Naive thymus-derived CD4-positive, alpha-beta T cell (primary cell): ENCODE data around the gene PKIB. TPM values are rescaled to one million over a fixed set of nuclear protein-coding genes. Genes with fewer than 3 reads are reported as not detected.

ENCODE experiments used
- ATAC-seq: fragments of 150-1000 bp; cut with Tn5 transposase; 2 replicates; pipeline ENCODE4 v1.10.0; 2021; ENCODE audit warnings: mild to moderate bottlenecking, moderate library complexity
- CTCF ChIA-PET: fragments of 350-600 bp; sonication (Branson Sonifier 250); formaldehyde crosslinking; loops from one replicate; lab custom pipeline; 2021; ENCODE audit warnings: antibody characterized with exemption; lab: Charles Lee
- POLR2A ChIA-PET: fragments of 350-600 bp; sonication (Branson Sonifier 250); formaldehyde crosslinking; loops from one replicate; lab custom pipeline; 2021; ENCODE audit warnings: antibody characterized with exemption, inconsistent platforms; lab: Charles Lee
- DNase-seq, 9 donors: peaks; one replicate each; pipeline versions ENCODE4 v3.0.0 to v3.0.0-alpha.2; 2020 to 2022; ENCODE audit warnings: mixed read lengths in 1 of 9
- H3K27ac ChIP-seq: one replicate; pipeline ENCODE4 v1.7.0; 2013; ENCODE audit warnings: mild to moderate bottlenecking, low read depth, low read length, moderate library complexity
- H3K27me3 ChIP-seq, 2 donors: one replicate each; pipeline ENCODE4 v1.7.0; 2013; ENCODE audit warnings: low read length in 2 of 2, mild to moderate bottlenecking in 2 of 2, moderate library complexity in 2 of 2; ENCODE audit not compliant: control insufficient read depth in 2 of 2, insufficient read depth in 2 of 2
- H3K36me3 ChIP-seq, 3 experiments: 1 replicate in 2 of 3; 2 replicates in 1 of 3; pipeline ENCODE4 v1.7.0; 2013; ENCODE audit warnings: low read length in 3 of 3, mild to moderate bottlenecking in 3 of 3, moderate library complexity in 1 of 3; ENCODE audit not compliant: insufficient read depth in 3 of 3, control insufficient read depth in 2 of 3
- H3K4me1 ChIP-seq, 2 donors: one replicate each; pipeline ENCODE4 v1.7.0; 2013; ENCODE audit warnings: low read length in 2 of 2, mild to moderate bottlenecking in 2 of 2, moderate library complexity in 1 of 2; ENCODE audit not compliant: control insufficient read depth in 2 of 2, insufficient read depth in 2 of 2
- H3K4me3 ChIP-seq: 2 replicates; pipeline ENCODE4 v1.7.0; 2013; ENCODE audit warnings: mild to moderate bottlenecking, low read length
- H3K9me3 ChIP-seq, 3 experiments: 1 replicate in 2 of 3; 2 replicates in 1 of 3; pipeline ENCODE4 v1.7.0; 2013; ENCODE audit warnings: low read length in 3 of 3; ENCODE audit not compliant: control insufficient read depth in 2 of 3
- H3K27ac Mint-ChIP-seq, 9 donors: one replicate each; pipeline ENCODE4 v1.8.0; 2020 to 2022; ENCODE audit warnings: mixed read lengths in 9 of 9, mild to moderate bottlenecking in 8 of 9, moderate library complexity in 5 of 9, inconsistent platforms in 2 of 9
- H3K27me3 Mint-ChIP-seq, 5 donors: one replicate each; pipeline ENCODE4 v1.8.0; 2021 to 2022; ENCODE audit warnings: mixed read lengths in 5 of 5, mild to moderate bottlenecking in 1 of 5
- H3K36me3 Mint-ChIP-seq, 5 donors: one replicate each; pipeline ENCODE4 v1.8.0; 2020 to 2022; ENCODE audit warnings: mixed read lengths in 5 of 5, mild to moderate bottlenecking in 3 of 5, inconsistent platforms in 1 of 5
- H3K4me1 Mint-ChIP-seq, 7 donors: one replicate each; pipeline ENCODE4 v1.8.0; 2020 to 2022; ENCODE audit warnings: mixed read lengths in 7 of 7, mild to moderate bottlenecking in 3 of 7, inconsistent platforms in 1 of 7
- H3K4me3 Mint-ChIP-seq, 10 donors: one replicate each; pipeline ENCODE4 v1.8.0; 2020 to 2022; ENCODE audit warnings: mild to moderate bottlenecking in 10 of 10, mixed read lengths in 10 of 10, moderate library complexity in 6 of 10, inconsistent platforms in 2 of 10
- H3K9me3 Mint-ChIP-seq, 11 donors: one replicate each; pipeline ENCODE4 v1.8.0; 2020 to 2022; ENCODE audit warnings: mixed read lengths in 11 of 11, mild to moderate bottlenecking in 4 of 11, inconsistent platforms in 1 of 11, moderate library complexity in 1 of 11
- intact Hi-C, 2 donors: fragments of 100-400 bp; cut with micrococcal nuclease; formaldehyde crosslinking; loops; one replicate each; pipeline ENCODE4 v1.15.1; 2023
- polyA plus RNA-seq, 2 donors: library from polyadenylated mRNA; unstranded; fragments of 300-500 nt; fragmentation: Illumina TruSeq; gene quantifications; one replicate each; pipeline ENCODE4 v1.2.3, GENCODE V29; 2021
- total RNA-seq, 6 experiments: library from RNA in 5 of 6; stranded (reverse) in 5 of 6; gene quantifications; 1 replicate in 5 of 6; 2 replicates in 1 of 6; pipeline ENCODE4 v1.2.3 and lab custom pipeline; 2021 to 2026

PKIB gene
- total and polyA plus RNA-seq, 7 experiments from 2014 or later = 0.86 to 1.5 (median 0.92) TPM; not detected in 1

DNA sequence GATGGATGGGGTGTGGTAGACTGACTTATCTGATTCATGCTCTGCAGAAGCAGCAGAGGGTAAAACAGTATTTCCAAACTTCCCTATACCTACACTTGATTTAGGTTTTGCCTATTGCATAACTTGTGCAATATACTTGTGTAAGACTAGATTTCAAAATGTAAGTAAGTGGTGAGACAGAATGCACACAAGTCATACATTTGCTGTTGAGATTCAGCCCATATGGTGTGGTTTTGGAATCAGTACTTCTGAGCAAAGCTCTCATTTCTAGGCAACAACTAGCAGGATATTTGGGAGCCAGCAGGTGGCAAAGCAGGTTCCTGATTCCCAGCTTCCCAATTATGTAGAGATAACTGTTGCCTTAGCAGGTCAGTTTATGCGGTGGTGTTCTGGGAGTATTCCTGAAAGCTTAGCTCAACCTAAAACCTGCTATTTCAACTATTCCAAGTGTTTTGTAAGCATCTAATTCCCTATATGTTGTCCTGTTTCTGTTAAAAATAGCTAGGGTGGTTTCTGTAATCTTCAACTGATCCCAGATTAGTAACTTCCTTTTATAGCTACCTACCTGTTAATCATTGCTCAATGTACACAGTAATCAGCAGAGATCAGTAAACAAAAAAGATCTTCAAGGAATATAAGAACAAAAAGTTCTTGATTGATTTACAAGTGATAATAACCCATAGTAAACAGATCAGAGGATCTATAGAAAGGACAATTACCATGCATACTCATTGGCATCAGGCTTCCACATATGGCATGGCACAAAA is 160.8 kb downstream of the PKIB start:
- Mint-ChIP-seq H3K27me3 (peaks cover 20 to 49% (median 30%) of the 10 kb centered on the region in 5 donors), H3K4me1 (no peaks in the 10 kb centered on the region), H3K4me3 (no peak overlapping the region), H3K9me3 (peaks cover 0 to 8% (median 0%) of the 10 kb centered on the region in 11 donors), H3K27ac (no peak overlapping the region), H3K36me3 (no peaks in the 10 kb centered on the region)
- no peak overlapping the region for H3K27ac ChIP-seq
- H3K27me3 ChIP-seq = no peaks in the 10 kb centered on the region
- H3K36me3 ChIP-seq = no peaks in the 10 kb centered on the region
- no peak for DNase-seq
- H3K4me1 ChIP-seq = no peaks in the 10 kb centered on the region
- no peak overlapping the region for H3K4me3 ChIP-seq
- ChIA-PET CTCF (no interaction called here), POLR2A (no interaction called here)
- intact Hi-C loops = no loop called here
- peak; percentile 80 for ATAC-seq
- no peaks in the 10 kb centered on the region for H3K9me3 ChIP-seq

DNA sequence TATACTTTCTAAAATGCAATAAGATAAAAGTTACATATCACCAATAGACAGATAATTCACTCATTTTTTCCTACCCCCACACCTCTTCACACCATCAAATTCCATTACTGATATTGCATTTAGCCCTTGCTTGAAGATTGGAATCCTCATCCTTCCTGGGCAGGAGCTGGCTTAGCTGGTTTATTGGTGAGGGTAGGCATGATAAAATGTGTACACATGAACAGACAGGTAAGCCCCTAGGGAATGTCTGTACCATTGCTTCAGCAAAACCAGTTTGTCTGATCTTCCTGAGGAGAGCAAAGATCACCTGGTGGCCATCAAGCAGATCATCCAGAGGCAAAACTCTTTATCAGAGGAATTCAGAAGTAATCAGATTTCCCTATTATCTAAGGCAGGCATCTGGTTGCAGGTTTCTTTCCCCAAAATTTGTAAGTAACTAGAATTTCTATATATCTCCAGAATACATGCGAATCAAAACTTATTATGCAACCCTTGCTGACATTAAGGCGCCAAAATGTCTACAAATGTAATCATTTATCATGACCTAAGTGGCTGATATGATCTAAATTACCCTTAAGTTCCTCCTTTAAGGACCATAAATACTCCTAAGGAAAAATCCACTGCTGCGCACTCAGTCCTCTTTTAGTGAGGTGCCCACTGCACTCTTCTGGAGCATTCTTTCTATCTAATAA is 162.7 kb downstream of the PKIB start:
- CTCF ChIA-PET = no interaction called here
- H3K27ac Mint-ChIP-seq = no peak overlapping the region
- POLR2A ChIA-PET = no interaction called here
- H3K4me3 Mint-ChIP-seq = no peak overlapping the region
- no peak for DNase-seq
- H3K9me3 ChIP-seq = no peaks in the 10 kb centered on the region
- H3K4me3 ChIP-seq = no peak overlapping the region
- H3K36me3 ChIP-seq = no peaks in the 10 kb centered on the region
- no peak overlapping the region for H3K27ac ChIP-seq
- peaks cover 0 to 11% (median 0%) of the 10 kb centered on the region in 11 donors for H3K9me3 Mint-ChIP-seq
- no peaks in the 10 kb centered on the region for H3K36me3 Mint-ChIP-seq
- ATAC-seq = no peak
- no peaks in the 10 kb centered on the region for H3K4me1 ChIP-seq
- intact Hi-C loops = no loop called here
- no peaks in the 10 kb centered on the region for H3K27me3 ChIP-seq
- H3K27me3 Mint-ChIP-seq = peaks cover 22 to 44% (median 29%) of the 10 kb centered on the region in 5 donors
- H3K4me1 Mint-ChIP-seq = no peaks in the 10 kb centered on the region

Other genes starting within 250 kb of the PKIB start
- gene HSF2, start 210.8 kb upstream of the PKIB start, total RNA-seq = 10 to 100 TPM; 12.5 to 32.4 (median 26.5) TPM
- gene HSF2, start 210.8 kb upstream of the PKIB start, polyA plus RNA-seq = 10 to 100 TPM; 18.1 to 45.4 TPM
- gene SERINC1, start 138.6 kb upstream of the PKIB start, total RNA-seq = 100 to 1,000 TPM in 4 of 5 experiments, 10 to 100 TPM in 1; 63.7 to 139 (median 130) TPM
- gene SERINC1, start 138.6 kb upstream of the PKIB start, polyA plus RNA-seq = 100 to 1,000 TPM; 117 to 141 TPM
- gene FABP7, start 169.3 kb downstream of the PKIB start, total RNA-seq = not detected
- gene FABP7, start 169.3 kb downstream of the PKIB start, polyA plus RNA-seq = not detected
- 1 to 10 TPM in 2 of 5 experiments, under 1 TPM in 3; 0.24 to 6.3 (median 0.32) TPM for gene SMPDL3A, start 178.9 kb downstream of the PKIB start, total RNA-seq
- not detected for gene SMPDL3A, start 178.9 kb downstream of the PKIB start, polyA plus RNA-seq